NCI-H2196 treated with DMSO at 0.1 percent for 48 hours (cell line): ENCODE data around the gene RCC2.

Experiments used
- DNase-seq: peaks from one replicate; lab custom pipeline; 2025; ENCODE audit not compliant: unreplicated experiment; lab: John Stamatoyannopoulos, UW

Gene RCC2

GRCh38 chr1:17442841-17443240 is 3.4 kb upstream of the RCC2 start:
- no peak for DNase-seq

GRCh38 chr1:17441993-17442357 is 2.5 kb upstream of the RCC2 start:
- no peak for DNase-seq

GRCh38 chr1:17441265-17441992 is 2.0 kb upstream of the RCC2 start:
- no peak for DNase-seq

GRCh38 chr1:17440827-17441168 is 1.3 kb upstream of the RCC2 start:
- no peak for DNase-seq

- no peak for DNase-seq
These were observed 773 bp upstream of the RCC2 start for GRCh38 chr1:17440074-17440826.

DNA sequence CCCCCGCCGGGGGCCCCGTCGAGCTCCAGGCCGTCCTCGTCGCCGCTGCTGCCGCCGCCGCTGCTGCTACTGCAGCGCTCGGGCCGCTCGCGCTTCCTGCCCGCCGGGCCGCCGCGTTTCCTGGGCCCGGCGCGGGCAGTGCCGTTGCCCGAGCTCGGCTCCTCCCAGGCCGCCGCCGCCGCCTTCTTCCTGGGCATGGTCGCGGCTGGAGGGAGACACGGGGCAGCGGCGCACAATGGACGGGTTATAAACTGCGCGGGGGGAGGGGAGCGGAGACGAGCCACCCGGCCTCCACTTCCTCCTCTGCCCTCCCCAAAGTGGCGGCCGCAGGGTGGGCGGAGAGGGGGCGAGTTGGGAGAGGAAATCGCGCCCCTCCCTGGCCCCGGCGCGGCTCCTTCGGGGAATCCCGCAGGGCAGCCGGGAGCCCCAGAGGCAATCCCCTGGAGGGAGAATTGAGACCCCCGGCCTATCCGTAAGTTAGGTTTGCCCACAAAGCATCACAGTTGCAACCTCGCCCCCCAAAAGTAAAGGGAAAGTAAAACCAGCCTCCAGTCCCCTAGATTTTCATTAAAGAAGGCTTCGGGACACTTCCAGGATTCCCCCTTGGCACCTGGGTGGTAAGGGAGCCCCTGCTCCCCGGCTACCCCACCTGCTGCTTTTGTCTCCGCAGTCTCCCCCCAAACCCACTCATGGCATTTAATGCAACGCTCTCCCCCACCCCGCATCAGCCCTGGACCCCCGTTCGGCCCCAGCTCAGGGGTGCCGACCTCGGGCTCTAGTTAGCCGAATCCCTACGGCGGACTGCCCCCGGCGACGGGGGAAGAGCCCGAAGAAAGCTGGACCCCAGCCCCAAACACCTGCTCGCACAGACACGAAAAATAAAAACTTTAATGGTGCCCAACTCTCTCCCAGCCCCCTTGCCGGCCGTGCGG is 893 bp downstream of the RCC2 start:
- peak; percentile 37 for DNase-seq

- DNase-seq = peak; percentile 32
These were observed 1.7 kb downstream of the RCC2 start for GRCh38 chr1:17437580-17438317.

GRCh38 chr1:17437260-17437579 is 2.3 kb downstream of the RCC2 start:
- no peak for DNase-seq

- no peak for DNase-seq
These were observed 2.9 kb downstream of the RCC2 start for GRCh38 chr1:17436380-17437174.

DNA sequence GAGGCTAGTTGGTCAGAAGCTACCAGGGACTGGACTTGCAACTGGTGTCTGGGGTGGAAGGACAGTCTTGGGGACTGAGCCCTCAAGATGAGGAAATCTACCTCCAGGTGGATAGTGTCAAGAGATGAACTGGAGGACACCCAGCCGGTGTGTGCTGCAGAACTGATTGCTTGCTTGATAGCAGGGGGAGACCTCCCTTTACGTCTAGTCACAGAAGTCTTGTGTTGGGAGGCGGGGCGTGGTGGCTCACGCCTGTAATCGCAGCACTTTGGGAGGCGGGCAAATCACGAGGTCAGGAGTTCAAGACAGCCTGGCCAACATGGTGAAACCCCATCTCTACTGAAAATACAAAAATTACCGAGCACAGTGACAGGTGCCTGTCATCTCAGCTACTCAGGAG is 4.9 kb downstream of the RCC2 start:
- no peak for DNase-seq

DNA sequence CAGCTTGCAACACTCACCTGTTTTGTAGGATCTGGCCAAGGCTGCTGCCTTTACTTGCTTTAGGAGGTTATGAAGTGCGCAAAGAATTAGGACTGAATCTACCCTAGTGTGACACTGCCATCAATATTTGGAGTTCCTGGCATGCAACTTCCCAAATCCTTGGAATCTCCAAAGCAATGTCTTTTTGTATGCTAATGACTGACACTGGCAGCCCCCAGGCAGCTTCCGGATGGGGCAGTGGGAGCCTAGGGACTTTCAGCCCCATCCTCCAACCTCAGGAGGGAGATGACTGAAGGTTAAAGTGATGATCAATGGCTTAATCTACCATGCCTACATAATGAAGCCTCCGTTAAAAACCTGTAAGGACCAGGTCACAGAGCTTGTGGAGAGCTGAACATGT is 5.5 kb downstream of the RCC2 start:
- DNase-seq = no peak

DNA sequence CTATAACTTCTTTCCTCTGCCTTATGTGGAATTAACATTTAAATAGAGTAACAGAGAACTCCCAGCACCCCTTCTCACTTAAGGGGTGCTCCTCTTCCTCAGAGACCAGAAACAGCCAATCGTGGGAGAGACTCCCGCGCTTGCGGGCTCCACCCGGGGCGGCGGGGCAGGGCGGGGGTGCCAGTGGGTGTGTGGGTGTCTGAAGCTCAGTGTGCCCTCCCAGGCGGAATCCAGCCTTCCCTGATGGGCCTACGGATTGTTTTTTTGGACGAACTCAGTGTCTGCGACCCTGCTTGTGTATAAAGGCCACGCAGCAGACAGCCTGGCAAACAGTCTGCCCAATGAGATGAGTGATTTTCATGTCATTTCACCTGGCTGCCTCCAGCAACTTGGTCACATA is 6.2 kb downstream of the RCC2 start:
- DNase-seq = no peak

GRCh38 chr1:17432412-17432811 is 7.1 kb downstream of the RCC2 start:
- DNase-seq = no peak

- DNase-seq = no peak
These were observed 10.3 kb downstream of the RCC2 start for GRCh38 chr1:17429183-17429582.

DNA sequence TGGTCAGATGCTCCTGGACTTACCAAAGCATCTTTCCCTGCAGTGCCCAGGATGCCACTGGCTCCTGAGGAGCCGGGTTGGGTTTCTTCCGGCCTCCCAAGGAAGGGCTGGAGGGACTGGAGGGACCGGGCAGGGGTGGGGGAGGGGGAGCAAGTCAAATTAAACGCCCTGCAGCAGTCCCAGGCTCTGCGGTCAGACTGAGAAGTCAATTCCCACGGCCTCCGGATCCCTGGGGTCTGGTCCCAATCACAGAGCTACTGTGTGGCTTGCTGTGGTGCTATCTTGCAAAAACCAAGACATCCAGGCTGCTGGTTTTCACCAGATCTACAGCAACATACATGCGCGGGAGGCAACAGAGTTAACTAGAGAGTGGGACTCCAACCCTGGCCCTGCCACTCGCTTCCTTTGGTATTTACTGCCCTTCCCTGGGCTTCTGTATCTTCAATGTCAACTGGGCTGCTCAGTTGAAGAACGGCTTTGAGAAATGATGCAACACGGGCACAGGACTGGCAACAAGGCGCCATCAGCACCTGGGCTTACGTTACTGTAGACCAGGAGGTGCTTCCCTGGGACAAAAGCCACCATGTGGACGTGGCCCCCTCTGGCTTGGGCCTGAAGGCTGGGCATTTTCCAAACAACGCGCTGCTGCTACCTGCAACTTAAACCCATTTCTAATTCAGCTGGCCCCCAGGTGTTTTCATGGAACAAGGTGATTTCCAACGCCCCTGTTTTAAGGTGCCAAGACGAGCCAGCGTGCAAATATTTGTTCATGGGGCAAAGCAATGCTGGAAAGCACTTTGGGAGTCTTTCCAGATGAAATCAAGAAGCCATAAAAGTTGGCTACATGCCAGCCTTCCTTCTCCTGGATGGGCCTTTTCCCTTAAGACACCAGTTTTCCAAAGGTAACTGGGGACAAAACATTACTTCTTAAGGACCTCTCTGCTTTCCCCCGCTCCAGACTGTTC is 11.5 kb downstream of the RCC2 start:
- peak; percentile 15 for DNase-seq

GRCh38 chr1:17425806-17426600 is 13.5 kb downstream of the RCC2 start:
- DNase-seq = no peak

DNA sequence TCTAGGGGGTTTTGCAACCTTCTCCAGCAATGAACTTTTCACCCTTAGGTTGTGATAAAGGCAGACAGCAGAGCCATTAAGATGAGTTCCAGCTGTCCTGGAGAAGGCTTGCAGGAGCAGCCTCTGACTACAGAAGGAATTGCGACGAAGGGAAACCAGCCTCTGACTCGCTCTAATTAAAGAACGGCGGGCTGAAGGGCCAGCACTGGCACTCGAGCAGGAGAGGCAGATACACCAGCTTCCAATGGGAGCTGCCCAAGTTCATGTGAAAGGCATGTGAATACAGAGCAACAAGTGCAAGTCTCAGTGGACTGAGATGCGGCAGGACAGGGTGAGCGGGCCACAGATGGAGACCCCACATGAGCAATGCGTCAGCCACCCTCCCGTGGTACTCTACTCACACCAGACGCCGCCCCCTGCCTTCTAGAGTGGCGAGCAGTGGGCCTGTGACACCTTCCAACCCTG is 15.7 kb downstream of the RCC2 start:
- no peak for DNase-seq

DNA sequence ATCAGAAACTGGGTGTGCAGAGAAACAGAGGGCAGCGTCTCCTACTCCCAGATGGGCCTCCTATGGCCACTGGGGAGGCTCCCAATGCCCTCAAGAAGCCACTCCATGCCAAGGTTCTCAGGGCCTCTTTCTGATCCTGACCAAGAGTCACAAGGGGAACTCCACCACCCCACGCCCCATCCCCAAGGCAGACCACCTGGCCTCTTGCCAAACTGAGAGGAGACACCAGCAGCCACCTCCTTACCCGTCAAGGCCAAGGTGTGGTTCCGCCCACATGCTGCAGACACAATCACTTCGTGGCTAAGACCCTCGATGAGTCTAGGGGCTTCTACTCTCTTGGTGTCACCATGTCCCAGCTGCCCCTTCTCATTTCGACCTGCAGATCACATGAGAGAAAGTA is 17.0 kb downstream of the RCC2 start:
- DNase-seq = no peak
